Measurements from ENCODE around the gene CD69.

GRCh38 chr12:9754099-9754927 lies 6.4 kb downstream of the CD69 start:
- no peak for TF ChIP-seq CTCF (IDR thresholded peaks at IDR 0.05)
- TF ChIP-seq REST (IDR thresholded peaks at IDR 0.05; ENCODE audit: insufficient read depth in 1 of 2, low read depth in 2 of 2, low read length in 1 of 2), result no peak
- TF ChIP-seq SIN3A (IDR thresholded peaks at IDR 0.05; ENCODE audit: borderline replicate concordance, insufficient read depth, low read depth, low read length), result no peak
- no peak for TF ChIP-seq TCF7L2 (IDR thresholded peaks at IDR 0.05; ENCODE audit: low read depth, low read length)
